ENCODE results near the gene RPP25L. TPM values are rescaled to one million over a fixed set of nuclear protein-coding genes. Genes with fewer than 3 reads are reported as not detected.

RPP25L gene
- total RNA-seq, 1 donor from 2014 or later: 31.4 TPM

- intact Hi-C loops (cut with DNase I): loop anchor here (2.0 kb wide), 1 partner anchor 21 kb away; the partner anchor contains the start of gene RPP25L
- no peaks in the 10 kb centered on the region for H3K9me3 ChIP-seq
- H3K27ac ChIP-seq: no peak overlapping the region
- H3K4me3 ChIP-seq: no peak overlapping the region
- H3K4me1 ChIP-seq: peaks cover 39% of the 10 kb centered on the region
- DNase-seq (ENCODE audit: extremely low spot score in 2 of 2): no peak
- H3K27me3 ChIP-seq: no peaks in the 10 kb centered on the region
- H3K36me3 ChIP-seq: no peaks in the 10 kb centered on the region
- TF ChIP-seq POLR2AphosphoS5 (IDR thresholded peaks at IDR 0.05; ENCODE audit: insufficient read depth in 1 of 2, low read depth in 1 of 2): no peak
- peak; percentile 62 to 87 (median 70) for TF ChIP-seq CTCF (IDR thresholded peaks at IDR 0.05)
- no peak for TF ChIP-seq POLR2A (IDR thresholded peaks at IDR 0.05)
Measured at GRCh38 chr9:34633851-34634550, 22.1 kb upstream of the RPP25L start.

GRCh38 chr9:34633166-34633565, 21.3 kb upstream of the RPP25L start:
- no peak overlapping the region for H3K4me3 ChIP-seq
- H3K27ac ChIP-seq: no peak overlapping the region
- H3K27me3 ChIP-seq: no peaks in the 10 kb centered on the region
- H3K36me3 ChIP-seq: no peaks in the 10 kb centered on the region
- intact Hi-C loops (cut with DNase I): no loop called here
- DNase-seq (ENCODE audit: extremely low spot score in 2 of 2): no peak
- peaks cover 34% of the 10 kb centered on the region for H3K4me1 ChIP-seq
- H3K9me3 ChIP-seq: no peaks in the 10 kb centered on the region
- TF ChIP-seq CTCF (IDR thresholded peaks at IDR 0.05) (no peak), POLR2A (IDR thresholded peaks at IDR 0.05) (no peak), POLR2AphosphoS5 (IDR thresholded peaks at IDR 0.05; ENCODE audit: insufficient read depth in 1 of 2, low read depth in 1 of 2) (no peak)

- no peak for DNase-seq (ENCODE audit: extremely low spot score in 2 of 2)
- H3K36me3 ChIP-seq: no peaks in the 10 kb centered on the region
- H3K27ac ChIP-seq: no peak overlapping the region
- peaks cover 15% of the 10 kb centered on the region for H3K4me1 ChIP-seq
- peaks cover 8% of the 10 kb centered on the region for H3K27me3 ChIP-seq
- intact Hi-C loops (cut with DNase I): no loop called here
- no peaks in the 10 kb centered on the region for H3K9me3 ChIP-seq
- TF ChIP-seq POLR2A (IDR thresholded peaks at IDR 0.05) (no peak), POLR2AphosphoS5 (IDR thresholded peaks at IDR 0.05; ENCODE audit: insufficient read depth in 1 of 2, low read depth in 1 of 2) (no peak), CTCF (IDR thresholded peaks at IDR 0.05) (no peak)
- H3K4me3 ChIP-seq: no peak overlapping the region
Measured at GRCh38 chr9:34630402-34631154, 18.7 kb upstream of the RPP25L start.

GRCh38 chr9:34629491-34629808, 17.6 kb upstream of the RPP25L start:
- no peak for TF ChIP-seq CTCF (IDR thresholded peaks at IDR 0.05)
- no peak for TF ChIP-seq POLR2A (IDR thresholded peaks at IDR 0.05)
- TF ChIP-seq POLR2AphosphoS5 (IDR thresholded peaks at IDR 0.05; ENCODE audit: insufficient read depth in 1 of 2, low read depth in 1 of 2): no peak
- no peaks in the 10 kb centered on the region for H3K9me3 ChIP-seq
- peak overlapping the region in 1 of 2 donors; percentile 33 for H3K4me3 ChIP-seq
- H3K4me1 ChIP-seq: peaks cover 14% of the 10 kb centered on the region
- no peak overlapping the region for H3K27ac ChIP-seq
- peaks cover 13% of the 10 kb centered on the region for H3K27me3 ChIP-seq
- no peaks in the 10 kb centered on the region for H3K36me3 ChIP-seq
- no peak for DNase-seq (ENCODE audit: extremely low spot score in 2 of 2)
- intact Hi-C loops (cut with DNase I): no loop called here
